GM12892 (cell line): ENCODE results near the gene CASTOR1.

Experiments used
- POLR2A ChIP-seq: IDR thresholded peaks from 2 replicates; pipeline ENCODE4 v1.6.1; 2011; ENCODE audit warnings: low read depth, low read length, control low read depth
- POLR2AphosphoS5 ChIP-seq: IDR thresholded peaks from 2 replicates; pipeline ENCODE4 v1.6.1; 2011; ENCODE audit warnings: low read depth, low read length, control low read depth

- TF ChIP-seq POLR2AphosphoS5 (no peak), POLR2A (no peak)
Observed at GRCh38 chr22:30336752-30337460, 47.6 kb upstream of the CASTOR1 start.
